ENCODE results near the gene KDM3B.

The KDM3B gene

GRCh38 chr5:138482638-138483037 lies 130.2 kb downstream of the KDM3B start:
- TF ChIP-seq, protein P1, sequence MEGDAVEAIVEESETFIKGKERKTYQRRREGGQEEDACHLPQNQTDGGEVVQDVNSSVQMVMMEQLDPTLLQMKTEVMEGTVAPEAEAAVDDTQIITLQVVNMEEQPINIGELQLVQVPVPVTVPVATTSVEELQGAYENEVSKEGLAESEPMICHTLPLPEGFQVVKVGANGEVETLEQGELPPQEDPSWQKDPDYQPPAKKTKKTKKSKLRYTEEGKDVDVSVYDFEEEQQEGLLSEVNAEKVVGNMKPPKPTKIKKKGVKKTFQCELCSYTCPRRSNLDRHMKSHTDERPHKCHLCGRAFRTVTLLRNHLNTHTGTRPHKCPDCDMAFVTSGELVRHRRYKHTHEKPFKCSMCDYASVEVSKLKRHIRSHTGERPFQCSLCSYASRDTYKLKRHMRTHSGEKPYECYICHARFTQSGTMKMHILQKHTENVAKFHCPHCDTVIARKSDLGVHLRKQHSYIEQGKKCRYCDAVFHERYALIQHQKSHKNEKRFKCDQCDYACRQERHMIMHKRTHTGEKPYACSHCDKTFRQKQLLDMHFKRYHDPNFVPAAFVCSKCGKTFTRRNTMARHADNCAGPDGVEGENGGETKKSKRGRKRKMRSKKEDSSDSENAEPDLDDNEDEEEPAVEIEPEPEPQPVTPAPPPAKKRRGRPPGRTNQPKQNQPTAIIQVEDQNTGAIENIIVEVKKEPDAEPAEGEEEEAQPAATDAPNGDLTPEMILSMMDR (IDR thresholded peaks at IDR 0.05; ENCODE audit: low read depth, low read length): no peak
- TF ChIP-seq POLR2A (IDR thresholded peaks at IDR 0.05; ENCODE audit: extremely low read depth, insufficient read length) (no peak), MAX (IDR thresholded peaks at IDR 0.05; ENCODE audit: low read depth, low read length) (no peak), MYC (IDR thresholded peaks at IDR 0.05; ENCODE audit: low read depth, low read length) (no peak)
- no peak for DNase-seq (ENCODE audit: low read depth)
- H3K4me3 ChIP-seq (ENCODE audit: low read depth, low read length): no peak overlapping the region

Measured in NB4 (cell line).